LNCaP clone FGC (cell line): ENCODE results near the gene CNPY2.
"Not testable (repeated sequence)": the region's sequence is repeated elsewhere in the genome, so short reads cannot be mapped to it uniquely, and the experiment has no call there.

Source experiments
- DNase-seq: peaks from one replicate; pipeline ENCODE4 v3.0.0-alpha.2; 2011; ENCODE audit warnings: low read depth
- H3K4me3 ChIP-seq: 2 replicates; pipeline ENCODE4 v1.5.1; 2011; ENCODE audit warnings: mild to moderate bottlenecking, low read depth, low read length, control low read depth
- CTCF ChIP-seq: IDR thresholded peaks from 2 replicates; pipeline ENCODE4 v1.5.1; 2012; ENCODE audit warnings: mild to moderate bottlenecking; ENCODE audit not compliant: control insufficient read depth, insufficient read depth; ENCODE audit errors: extremely low read depth

CNPY2 gene

GRCh38 chr12:56266693-56267442 lies 48.9 kb downstream of the CNPY2 start, which contains the start of gene COQ10A:
Gene COQ10A, plus strand, starts transcription at chr12:56266942. Its CDS starts 177 bp downstream, at chr12:56267119.
- peak within 1 kb of the TSS; percentile 68 for H3K4me3 ChIP-seq
- peak; percentile 52 for TF ChIP-seq CTCF
- peak; percentile 67 for DNase-seq

GRCh38 chr12:56266068-56266692 lies 49.6 kb downstream of the CNPY2 start:
- H3K4me3 ChIP-seq, result peak overlapping the region; percentile 68
- not testable (repeated sequence) for DNase-seq

GRCh38 chr12:56262955-56263354 lies 52.8 kb downstream of the CNPY2 start:
- H3K4me3 ChIP-seq, DNase-seq: not testable (repeated sequence)

DNA sequence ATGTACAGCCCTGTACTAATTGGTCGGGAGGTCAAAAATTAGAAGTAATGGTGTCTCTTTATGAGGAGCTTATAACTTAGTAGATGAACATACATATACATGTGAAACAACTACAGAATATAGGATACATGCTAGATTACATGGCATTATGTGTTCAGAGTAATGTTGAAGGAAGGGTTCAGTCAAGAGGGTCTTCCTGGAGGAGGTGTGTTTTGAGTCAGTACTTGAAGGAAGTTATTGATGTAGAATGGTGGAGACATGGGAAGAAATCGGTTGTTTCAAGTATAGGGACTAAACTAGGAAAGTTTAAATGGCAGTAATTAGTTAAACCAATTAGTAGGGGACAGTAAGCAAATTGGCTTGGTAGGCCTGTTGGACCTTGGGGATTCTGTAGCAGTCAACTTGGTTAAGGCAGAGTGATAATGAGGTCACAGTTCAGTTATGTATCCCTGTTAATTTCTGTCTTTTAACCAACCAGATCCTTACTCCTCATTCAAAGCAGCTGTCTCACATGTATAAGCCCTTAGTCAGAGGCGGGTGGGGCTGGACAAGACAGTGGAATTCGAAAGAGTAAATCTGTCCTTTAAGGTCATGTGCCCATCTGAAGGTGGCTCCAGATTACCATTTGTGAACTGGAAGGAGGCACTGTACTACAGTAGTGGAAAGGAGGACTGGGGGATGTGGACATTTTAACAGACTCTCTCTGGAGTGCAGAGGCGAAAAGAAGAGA lies 54.1 kb downstream of the CNPY2 start:
- DNase-seq, result no peak
- TF ChIP-seq CTCF, result no peak
- no peak overlapping the region for H3K4me3 ChIP-seq

DNA sequence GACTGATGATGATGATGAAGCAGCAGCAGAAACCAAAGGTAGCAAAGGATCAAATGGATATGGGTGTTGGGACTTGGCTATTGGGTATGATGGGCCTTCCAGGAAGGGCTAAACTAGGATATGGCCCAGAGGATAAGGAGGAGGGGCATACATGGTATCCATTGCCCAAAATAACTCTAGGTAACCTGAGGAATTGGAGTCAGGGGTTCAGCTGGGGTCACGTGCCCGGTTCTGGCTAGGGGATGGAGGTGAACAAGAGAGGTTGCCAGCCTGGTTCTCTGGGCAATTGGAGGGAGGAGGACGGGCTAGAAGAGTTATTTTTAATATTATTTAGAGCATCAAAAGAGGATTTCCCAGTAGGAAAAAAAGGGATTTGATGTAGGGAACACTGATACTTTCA lies 54.9 kb downstream of the CNPY2 start:
- TF ChIP-seq CTCF, result no peak
- no peak for DNase-seq

DNA sequence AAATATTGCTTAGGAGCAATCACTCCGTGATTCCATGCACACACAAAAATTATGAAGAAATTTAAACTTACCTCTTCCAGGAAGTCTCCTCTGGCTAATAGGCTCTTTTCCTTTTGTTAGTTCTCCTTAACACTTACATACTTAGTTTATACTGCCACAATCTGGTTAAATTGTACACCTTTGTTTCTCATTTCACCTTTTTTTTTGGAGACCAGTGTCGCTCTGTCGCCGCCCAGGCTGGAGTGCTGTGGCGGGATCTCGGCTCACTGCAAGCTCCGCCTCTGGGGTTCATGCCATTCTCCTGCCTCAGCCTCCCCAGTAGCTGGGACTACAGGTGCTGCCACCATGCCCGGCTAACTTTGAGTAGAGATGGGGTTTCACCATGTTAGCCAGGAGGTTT lies 55.4 kb downstream of the CNPY2 start:
- TF ChIP-seq CTCF, result no peak
- no peak overlapping the region for H3K4me3 ChIP-seq
- DNase-seq, result no peak

More for the DNA sequence above, 54.9 kb downstream of the CNPY2 start:
- H3K4me3 ChIP-seq, result no peak overlapping the region
